HepG2 (cell line): ENCODE results near the gene STK39. TPM values are rescaled to one million over a fixed set of nuclear protein-coding genes. Genes with fewer than 3 reads are reported as not detected.

Experiments used
- ATAC-seq: fragments of 200-7000 bp; cut with Tn5 transposase; 3 replicates; pipeline ENCODE4 v1.9.1; 2020; ENCODE audit warnings: mild to moderate bottlenecking, moderate library complexity
- BruUV-seq: library from RNA; stranded (reverse); fragments of 400-500 nt; replicated peaks from 2 replicates; lab custom pipeline; 2021; lab: Mats Ljungman, UMichigan
- CTCF ChIA-PET: fragments of 300-600 bp; formaldehyde crosslinking; extraction: SDS; loops from one replicate; lab custom pipeline; 2021; ENCODE audit warnings: low total read pairs, inconsistent platforms, low intra/inter-chr PET ratio; lab: Yijun Ruan, JAX
- POLR2A ChIA-PET: fragments of 350-600 bp; sonication (Branson Sonifier 250); formaldehyde crosslinking; loops from one replicate; lab custom pipeline; 2020; ENCODE audit warnings: antibody characterized with exemption, inconsistent platforms; lab: Yijun Ruan, JAX
- DNase-seq: peaks from one replicate; pipeline ENCODE4 v3.0.0-alpha.2; 2015; ENCODE audit warnings: low spot score
- FAIRE-seq: peaks from 3 replicates; lab custom pipeline; 2011; peaks lifted over from hg19 to GRCh38; lab: Jason Lieb, UNC
- H2AFZ ChIP-seq: one replicate; pipeline ENCODE4 v1.6.1; 2011; ENCODE audit warnings: low read length, inconsistent platforms
- H3K27ac ChIP-seq: fragments of 300-600 bp; 3 replicates; pipeline ENCODE4 v1.8.0; 2011; ENCODE audit warnings: mixed run types, mild to moderate bottlenecking, mixed read lengths, low read length, inconsistent platforms; ENCODE audit not compliant: insufficient read depth; ENCODE audit errors: extremely low read length
- H3K27me3 ChIP-seq, 2 experiments: fragments of 200-600 bp in 1 of 2; 2 replicates in 1 of 2; 3 replicates in 1 of 2; pipeline versions ENCODE4 v1.6.0 to v1.8.0; 2011; ENCODE audit warnings: low read length in 2 of 2, mild to moderate bottlenecking in 2 of 2, moderate library complexity in 2 of 2, inconsistent platforms in 1 of 2; ENCODE audit not compliant: insufficient read depth in 2 of 2, control insufficient read depth in 1 of 2
- H3K36me3 ChIP-seq, 2 experiments: fragments of 200-600 bp in 1 of 2; replicated peaks in 1 of 2; 2 replicates in 1 of 2; 3 replicates in 1 of 2; pipeline versions ENCODE4 v1.5.1 to v1.8.0; 2011; ENCODE audit warnings: low read length in 2 of 2, inconsistent platforms in 1 of 2; ENCODE audit not compliant: insufficient read depth in 2 of 2, control insufficient read depth in 1 of 2
- H3K4me1 ChIP-seq: 2 replicates; pipeline ENCODE4 v1.5.1; 2012; ENCODE audit warnings: low read length, inconsistent platforms; ENCODE audit not compliant: insufficient read depth
- H3K4me2 ChIP-seq: 2 replicates; pipeline ENCODE4 v1.6.0; 2011; ENCODE audit warnings: low read depth, low read length, inconsistent platforms
- H3K4me3 ChIP-seq, 3 experiments: fragments of 200-600 bp in 1 of 3; sonication (generic), shearing (Covaris generic) in 1 of 3; replicated peaks in 1 of 3; 2 replicates each; pipeline ENCODE4 v1.5.1; 2011 to 2016; ENCODE audit warnings: low read length in 3 of 3, inconsistent platforms in 2 of 3, low read depth in 2 of 3, mild to moderate bottlenecking in 2 of 3, control low read depth in 1 of 3, mixed read lengths in 1 of 3; ENCODE audit not compliant: insufficient read depth in 1 of 3
- H3K79me2 ChIP-seq: one replicate; pipeline ENCODE4 v1.6.1; 2011; ENCODE audit warnings: low read length, inconsistent platforms; ENCODE audit not compliant: insufficient read depth
- H3K9ac ChIP-seq: 2 replicates; pipeline ENCODE4 v1.6.0; 2011; ENCODE audit warnings: mild to moderate bottlenecking, low read depth, low read length, inconsistent platforms; ENCODE audit not compliant: insufficient read depth
- H3K9me3 ChIP-seq: 2 replicates; pipeline ENCODE4 v1.5.1; 2012; ENCODE audit warnings: mild to moderate bottlenecking, low read length
- H4K20me1 ChIP-seq: 2 replicates; pipeline ENCODE4 v1.6.0; 2011; ENCODE audit warnings: inconsistent platforms, mild to moderate bottlenecking, low read length, moderate library complexity; ENCODE audit not compliant: insufficient read depth
- ADNP ChIP-seq: sonication (generic); formaldehyde crosslinking; IDR thresholded peaks from 2 replicates; pipeline ENCODE4 v1.4.0; 2020; ENCODE audit warnings: missing genetic modification reagents
- AKAP8 ChIP-seq: sonication (generic); formaldehyde crosslinking; IDR thresholded peaks from 2 replicates; pipeline ENCODE4 v1.5.1; 2020; ENCODE audit warnings: mild to moderate bottlenecking, missing genetic modification reagents
- ATF6 ChIP-seq: sonication (generic); formaldehyde crosslinking; conservative IDR thresholded peaks from 2 replicates; pipeline ENCODE4 v1.4.0; 2020; ENCODE audit warnings: missing genetic modification reagents
- HMG20B ChIP-seq: conservative IDR thresholded peaks from 2 replicates; pipeline ENCODE4 v1.6.1; 2016; ENCODE audit warnings: missing genetic modification reagents, missing compliant biosample characterization
- HNF1B ChIP-seq: sonication (generic); formaldehyde crosslinking; IDR thresholded peaks from 2 replicates; pipeline ENCODE4 v1.5.1; 2020; ENCODE audit warnings: mild to moderate bottlenecking, moderate library complexity, missing genetic modification reagents
- MEF2D ChIP-seq: sonication (generic); formaldehyde crosslinking; IDR thresholded peaks from 2 replicates; pipeline ENCODE4 v1.5.1; 2020; ENCODE audit warnings: mild to moderate bottlenecking, missing genetic modification reagents
- MEIS1 ChIP-seq: sonication (generic); formaldehyde crosslinking; IDR thresholded peaks from 2 replicates; pipeline ENCODE4 v1.9.0; 2021; ENCODE audit warnings: mild to moderate bottlenecking, missing genetic modification reagents, moderate library complexity, borderline replicate concordance
- MIXL1 ChIP-seq: IDR thresholded peaks from 2 replicates; pipeline ENCODE4 v1.6.1; 2016
- NCOA2 ChIP-seq: sonication (generic); formaldehyde crosslinking; IDR thresholded peaks from 2 replicates; pipeline ENCODE4 v1.8.0; 2022; ENCODE audit warnings: inconsistent platforms
- NKX3-1 ChIP-seq: sonication (generic); formaldehyde crosslinking; IDR thresholded peaks from 2 replicates; pipeline ENCODE4 v1.5.0; 2020; ENCODE audit warnings: missing genetic modification reagents
- RBM22 ChIP-seq: fragments of 200-400 bp; formaldehyde crosslinking; optimal IDR thresholded peaks from 2 replicates; pipeline ENCODE3; 2017; ENCODE audit warnings: mild to moderate bottlenecking, low read length, moderate library complexity
- SMAD3 ChIP-seq: sonication (generic); formaldehyde crosslinking; IDR thresholded peaks from 2 replicates; pipeline ENCODE4 v1.4.0; 2020; ENCODE audit warnings: missing genetic modification reagents
- TGIF2 ChIP-seq: IDR thresholded peaks from 2 replicates; pipeline ENCODE4 v1.6.1; 2016; ENCODE audit warnings: control low read depth, missing compliant biosample characterization
- ZBTB7B ChIP-seq: sonication (generic); formaldehyde crosslinking; IDR thresholded peaks from 2 replicates; pipeline ENCODE4 v1.4.0; 2020; ENCODE audit warnings: missing genetic modification reagents
- ZFP36L2 ChIP-seq: sonication (generic); formaldehyde crosslinking; IDR thresholded peaks from 2 replicates; pipeline ENCODE4 v1.4.0; 2020; ENCODE audit warnings: missing genetic modification reagents
- ZNF234 ChIP-seq: sonication (generic); formaldehyde crosslinking; conservative IDR thresholded peaks from 2 replicates; pipeline ENCODE4 v1.5.1; 2020; ENCODE audit warnings: mild to moderate bottlenecking, missing genetic modification reagents
- ZNF256 ChIP-seq: sonication (generic); formaldehyde crosslinking; conservative IDR thresholded peaks from 2 replicates; pipeline ENCODE4 v1.4.0; 2020; ENCODE audit warnings: missing genetic modification reagents
- ZNF296 ChIP-seq: sonication (generic); formaldehyde crosslinking; conservative IDR thresholded peaks from 2 replicates; pipeline ENCODE4 v1.5.0; 2020; ENCODE audit warnings: mild to moderate bottlenecking, missing genetic modification reagents
- ZNF513 ChIP-seq: sonication (generic); formaldehyde crosslinking; conservative IDR thresholded peaks from 2 replicates; pipeline ENCODE4 v1.5.0; 2020; ENCODE audit warnings: missing genetic modification reagents
- ZNF562 ChIP-seq: sonication (generic); formaldehyde crosslinking; IDR thresholded peaks from 2 replicates; pipeline ENCODE4 v1.8.0; 2022; ENCODE audit warnings: missing genetic modification reagents, borderline replicate concordance
- ZNF605 ChIP-seq: sonication (generic); formaldehyde crosslinking; IDR thresholded peaks from 2 replicates; pipeline ENCODE4 v1.8.0; 2022; ENCODE audit warnings: mild to moderate bottlenecking, missing genetic modification reagents
- ZSCAN25 ChIP-seq: sonication (generic); formaldehyde crosslinking; IDR thresholded peaks from 2 replicates; pipeline ENCODE4 v1.8.0; 2022; ENCODE audit warnings: mild to moderate bottlenecking, missing genetic modification reagents
- WGBS: methylation state at CpG from one replicate; pipeline ENCODE4 v1.1.6; 2017; ENCODE audit warnings: low lambda C conversion rate; 5-methylcytosine and 5-hydroxymethylcytosine counted together
- in situ Hi-C: cut with HindIII; loops from 2 replicates; pipeline ENCODE4 v1.10.0; 2017; ENCODE audit warnings: low pct_unique_long_range_greater_than_20kb; ENCODE audit not compliant: extremely low pct_ligation_motif_present
- intact Hi-C: fragments of 100-400 bp; cut with micrococcal nuclease; formaldehyde crosslinking; loops from one replicate; pipeline ENCODE4 v1.10.0; 2022; ENCODE audit not compliant: unreplicated experiment
- polyA plus RNA-seq, 8 experiments: library from polyadenylated mRNA; depleted of rRNA in 3 of 8; stranded (reverse) in 7 of 8; unstranded in 1 of 8; fragments of >200 nt; fragmentation: Illumina TruSeq in 4 of 8; extraction: Trizol in 4 of 8; gene quantifications; 2 replicates each; pipeline versions ENCODE4 v1.2.1 to v1.2.3, GENCODE V29; 2011 to 2016; ENCODE audit warnings: low read depth in 4 of 8, missing spikeins in 1 of 8, mixed read lengths in 1 of 8; ENCODE audit not compliant: insufficient read depth in 1 of 8
- total RNA-seq, 5 experiments: library from RNA; depleted of rRNA; stranded (reverse); fragments of >200 nt; fragmentation: Illumina TruSeq; extraction: Trizol; gene quantifications; 2 replicates each; pipeline ENCODE4 v1.2.3, GENCODE V29; 2016; ENCODE audit warnings: low read depth in 1 of 5

Gene STK39
- total and polyA plus RNA-seq, 2 of the 13 experiments (the other 11 are each of a cell fraction or from before 2014, with no cell fraction given): 27.3 to 38.4 TPM

GRCh38 chr2:168192839-168193616 is 54.4 kb downstream of the STK39 start:
- intact Hi-C loops (loop anchor here (5.0 kb wide), 1 partner anchor 56 kb away; no protein-coding TSS in a partner anchor), in situ Hi-C loops (no loop called here)
- DNase-seq: no peak
- 63% methylated on average over 3 of the region's 3 CpGs for WGBS
- H3K79me2 ChIP-seq: peaks cover 62% of the 10 kb centered on the region
- H3K27ac ChIP-seq: peak overlapping the region; percentile 87
- no peak overlapping the region for H2AFZ ChIP-seq
- H3K27me3 ChIP-seq: no peaks in the 10 kb centered on the region
- H3K36me3 ChIP-seq: peaks cover 5% of the 10 kb centered on the region in 2 experiments; a peak in 3 of 5 replicates
- BruUV-seq: no TSS peak
- H3K9ac ChIP-seq: peak overlapping the region; percentile 50
- ChIA-PET POLR2A (interaction anchor here (0.8 to 4.5 kb wide), 8 partner anchors 9 to 570 kb away, joined by 3 to 59 read pairs (median 4); no protein-coding TSS in a partner anchor), CTCF (no interaction called here)
- H3K4me2 ChIP-seq: peak overlapping the region; percentile 72
- H3K4me3 ChIP-seq: no peak overlapping the region; a peak in 1 of 6 replicates
- H3K9me3 ChIP-seq: no peaks in the 10 kb centered on the region
- ATAC-seq: no peak
- no peaks in the 10 kb centered on the region for H4K20me1 ChIP-seq
- no peak for FAIRE-seq
- peaks cover 96% of the 10 kb centered on the region for H3K4me1 ChIP-seq
- no peak for TF ChIP-seq ZBTB7B (CRISPR knock-in tag)
- no peak for TF ChIP-seq HMG20B (CRISPR knock-in tag)
- no peak for TF ChIP-seq SMAD3 (CRISPR knock-in tag)
- no peak for TF ChIP-seq TGIF2 (CRISPR knock-in tag)
- 0 out of 2 replicates have a peak, but pooled peaks have one; percentile 6 for TF ChIP-seq HNF1B (CRISPR knock-in tag)
- no peak for TF ChIP-seq RBM22
- TF ChIP-seq NKX3-1 (CRISPR knock-in tag): no peak
- TF ChIP-seq ZNF296 (CRISPR knock-in tag): no peak
- TF ChIP-seq NCOA2 (CRISPR knock-in tag): no peak
- no peak for TF ChIP-seq ATF6 (CRISPR knock-in tag)
- no peak for TF ChIP-seq MEIS1 (CRISPR knock-in tag)
- TF ChIP-seq ZNF562 (CRISPR knock-in tag): no peak
- TF ChIP-seq ZFP36L2: no peak
- TF ChIP-seq AKAP8 (CRISPR knock-in tag): no peak
- 0 out of 2 replicates have a peak, but pooled peaks have one; percentile 34 for TF ChIP-seq MEF2D
- no peak for TF ChIP-seq ZNF256 (CRISPR knock-in tag)
- TF ChIP-seq ADNP (CRISPR knock-in tag): no peak
- no peak for TF ChIP-seq MIXL1 (CRISPR knock-in tag)
- TF ChIP-seq ZSCAN25 (CRISPR knock-in tag): 0 out of 2 replicates have a peak, but pooled peaks have one; percentile 21
- no peak for TF ChIP-seq ZNF513 (CRISPR knock-in tag)
- no peak for TF ChIP-seq ZNF234
- peak; percentile 33; the same call in 1 of the 2 replicates for TF ChIP-seq ZNF605 (CRISPR knock-in tag)
